Loucy (cell line): ENCODE results near the gene RGS6.

Experiments
- H2AFZ ChIP-seq: fragments of 200-600 bp; sonication (generic); 2 replicates; pipeline ENCODE4 v1.6.0; 2016; ENCODE audit warnings: antibody characterized with exemption, mild to moderate bottlenecking, low read length, moderate library complexity
- H3F3A ChIP-seq: fragments of 200-600 bp; 2 replicates; pipeline ENCODE4 v1.6.0; 2016; ENCODE audit warnings: antibody characterized with exemption, low read depth, mild to moderate bottlenecking
- H3K27me3 ChIP-seq: fragments of 200-600 bp; sonication (generic); 2 replicates; pipeline ENCODE4 v1.6.1; 2014; ENCODE audit warnings: low read length, mild to moderate bottlenecking; ENCODE audit not compliant: insufficient read depth, poor library complexity, severe bottlenecking
- H3K36me3 ChIP-seq: fragments of 200-600 bp; sonication (generic); 2 replicates; pipeline ENCODE4 v1.6.1; 2016; ENCODE audit warnings: low read length; ENCODE audit not compliant: insufficient read depth
- H3K4me1 ChIP-seq: fragments of 200-600 bp; sonication (generic); 2 replicates; pipeline ENCODE4 v1.5.1; 2014; ENCODE audit warnings: low read length, mild to moderate bottlenecking; ENCODE audit not compliant: insufficient read depth, poor library complexity, severe bottlenecking
- H3K4me2 ChIP-seq: fragments of 200-600 bp; sonication (generic); 2 replicates; pipeline ENCODE4 v1.6.0; 2014; ENCODE audit warnings: antibody characterized with exemption, low read length, low read depth, mild to moderate bottlenecking; ENCODE audit not compliant: poor library complexity, severe bottlenecking
- H3K4me3 ChIP-seq: fragments of 200-600 bp; sonication (generic); 2 replicates; pipeline ENCODE4 v1.5.1; 2014; ENCODE audit warnings: low read length, mild to moderate bottlenecking, mixed read lengths; ENCODE audit not compliant: poor library complexity, severe bottlenecking
- H3K79me2 ChIP-seq: fragments of 200-600 bp; sonication (generic); 2 replicates; pipeline ENCODE4 v1.6.1; 2014; ENCODE audit warnings: low read length; ENCODE audit not compliant: insufficient read depth
- H3K9ac ChIP-seq: fragments of 200-600 bp; sonication (generic); 2 replicates; pipeline ENCODE4 v1.6.0; 2014; ENCODE audit warnings: mild to moderate bottlenecking, low read depth, low read length, moderate library complexity; ENCODE audit not compliant: poor library complexity, severe bottlenecking
- H3K9me2 ChIP-seq: fragments of 200-600 bp; sonication (generic); replicated peaks from 2 replicates; pipeline ENCODE4 v1.6.1; 2016; ENCODE audit warnings: low read depth, low read length, mixed read lengths
- H3K9me3 ChIP-seq: fragments of 200-600 bp; sonication (generic); 2 replicates; pipeline ENCODE4 v1.6.1; 2014; ENCODE audit warnings: mild to moderate bottlenecking, antibody characterized with exemption, low read length, low read depth; ENCODE audit not compliant: insufficient read depth
- H4K20me1 ChIP-seq: fragments of 200-600 bp; sonication (generic); 2 replicates; pipeline ENCODE4 v1.6.0; 2014; ENCODE audit warnings: antibody characterized with exemption, low read length, mild to moderate bottlenecking; ENCODE audit not compliant: insufficient read depth, poor library complexity, severe bottlenecking
- EZH2phosphoT487 ChIP-seq: fragments of 200-600 bp; IDR thresholded peaks from 2 replicates; pipeline ENCODE4 v1.6.1; 2018; ENCODE audit warnings: antibody characterized with exemption, mild to moderate bottlenecking, moderate library complexity, borderline replicate concordance
- TF ChIP-seq, protein P1 (sequence below): fragments of 200-600 bp; sonication (generic); conservative IDR thresholded peaks from 2 replicates; pipeline ENCODE4 v1.5.1; 2014; ENCODE audit warnings: mild to moderate bottlenecking, antibody characterized with exemption, low read length

Gene RGS6

DNA sequence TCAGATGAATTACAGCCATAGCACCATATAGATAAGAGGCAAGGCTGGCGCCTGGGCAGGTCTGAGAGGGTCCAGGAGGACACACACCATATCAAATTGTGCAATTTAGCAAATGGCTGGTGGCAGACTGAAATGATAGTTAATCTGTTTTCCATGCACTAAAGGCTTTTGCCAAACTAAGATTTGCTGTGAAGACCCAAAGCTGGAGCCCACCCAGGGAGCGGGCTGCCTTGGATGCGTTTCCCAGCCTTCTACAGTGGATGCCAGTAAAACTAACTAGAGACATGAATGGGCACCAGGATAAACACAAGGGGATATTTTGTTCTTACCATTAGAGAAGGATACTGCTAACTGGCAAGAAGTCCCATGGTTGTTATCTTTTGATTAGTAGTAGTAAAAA, 486.6 kb downstream of the RGS6 start:
- no peak overlapping the region for H3K4me2 ChIP-seq
- H3K9ac ChIP-seq = peak overlapping the region; percentile 41
- no peaks in the 10 kb centered on the region for H3K27me3 ChIP-seq
- TF ChIP-seq, protein P1, sequence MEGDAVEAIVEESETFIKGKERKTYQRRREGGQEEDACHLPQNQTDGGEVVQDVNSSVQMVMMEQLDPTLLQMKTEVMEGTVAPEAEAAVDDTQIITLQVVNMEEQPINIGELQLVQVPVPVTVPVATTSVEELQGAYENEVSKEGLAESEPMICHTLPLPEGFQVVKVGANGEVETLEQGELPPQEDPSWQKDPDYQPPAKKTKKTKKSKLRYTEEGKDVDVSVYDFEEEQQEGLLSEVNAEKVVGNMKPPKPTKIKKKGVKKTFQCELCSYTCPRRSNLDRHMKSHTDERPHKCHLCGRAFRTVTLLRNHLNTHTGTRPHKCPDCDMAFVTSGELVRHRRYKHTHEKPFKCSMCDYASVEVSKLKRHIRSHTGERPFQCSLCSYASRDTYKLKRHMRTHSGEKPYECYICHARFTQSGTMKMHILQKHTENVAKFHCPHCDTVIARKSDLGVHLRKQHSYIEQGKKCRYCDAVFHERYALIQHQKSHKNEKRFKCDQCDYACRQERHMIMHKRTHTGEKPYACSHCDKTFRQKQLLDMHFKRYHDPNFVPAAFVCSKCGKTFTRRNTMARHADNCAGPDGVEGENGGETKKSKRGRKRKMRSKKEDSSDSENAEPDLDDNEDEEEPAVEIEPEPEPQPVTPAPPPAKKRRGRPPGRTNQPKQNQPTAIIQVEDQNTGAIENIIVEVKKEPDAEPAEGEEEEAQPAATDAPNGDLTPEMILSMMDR = no peak
- no peak for TF ChIP-seq EZH2phosphoT487
- peaks cover 10% of the 10 kb centered on the region; the same call in 1 of the 2 replicates for H3K9me3 ChIP-seq
- H3K4me1 ChIP-seq = peaks cover 46% of the 10 kb centered on the region
- H3K36me3 ChIP-seq = no peaks in the 10 kb centered on the region; the same call in 1 of the 2 replicates
- no peak overlapping the region for H2AFZ ChIP-seq
- H4K20me1 ChIP-seq = no peaks in the 10 kb centered on the region
- no peak overlapping the region for H3K4me3 ChIP-seq
- H3K9me2 ChIP-seq = no peaks in the 10 kb centered on the region
- no peaks in the 10 kb centered on the region for H3K79me2 ChIP-seq
- 0 out of 2 replicates have a peak, but pooled peaks cover 5% of the 10 kb centered on the region for H3F3A ChIP-seq

DNA sequence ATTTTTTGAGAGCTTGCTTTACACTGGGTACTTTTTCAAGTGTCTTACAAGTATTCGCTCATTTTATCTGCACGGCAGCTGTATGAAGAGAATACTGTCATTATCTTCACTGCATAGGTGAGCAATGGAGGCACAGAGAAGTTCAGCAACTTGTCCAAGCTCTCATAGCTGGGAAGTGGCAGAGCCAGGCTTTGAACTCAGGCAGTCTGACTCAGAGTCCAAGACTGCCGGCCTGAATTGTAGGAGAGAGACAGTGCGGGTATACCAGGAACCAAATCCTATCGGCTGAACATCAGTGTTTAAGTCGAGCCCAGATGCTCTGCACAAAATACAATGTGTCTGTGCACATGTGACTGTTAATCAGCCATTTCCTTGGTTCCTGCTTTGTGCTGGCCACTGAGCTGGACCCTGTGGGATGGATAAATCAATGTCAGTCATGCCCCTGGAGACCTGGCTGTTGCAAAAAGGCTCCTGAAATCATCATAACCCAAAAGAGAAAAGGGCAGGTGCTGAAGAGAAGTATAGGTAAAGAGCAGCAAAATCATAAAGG, 487.1 kb downstream of the RGS6 start:
- 0 out of 2 replicates have a peak, but pooled peaks cover 5% of the 10 kb centered on the region for H3F3A ChIP-seq
- H3K9me3 ChIP-seq = peaks cover 10% of the 10 kb centered on the region; the same call in 1 of the 2 replicates
- no peak overlapping the region for H3K4me2 ChIP-seq
- no peaks in the 10 kb centered on the region for H3K27me3 ChIP-seq
- H3K4me3 ChIP-seq = no peak overlapping the region
- peak overlapping the region; percentile 6; the same call in 1 of the 2 replicates for H2AFZ ChIP-seq
- peaks cover 46% of the 10 kb centered on the region for H3K4me1 ChIP-seq
- H3K36me3 ChIP-seq = no peaks in the 10 kb centered on the region; the same call in 1 of the 2 replicates
- TF ChIP-seq EZH2phosphoT487 = no peak
- TF ChIP-seq, protein P1 = no peak
- H4K20me1 ChIP-seq = no peaks in the 10 kb centered on the region
- H3K9ac ChIP-seq = peak overlapping the region; percentile 41
- no peaks in the 10 kb centered on the region for H3K79me2 ChIP-seq
- no peaks in the 10 kb centered on the region for H3K9me2 ChIP-seq

- Histone ChIP-seq H3K36me3 (no peaks in the 10 kb centered on the region; the same call in 1 of the 2 replicates), H3K9ac (peak overlapping the region; percentile 41), H3K4me3 (no peak overlapping the region), H3K4me2 (no peak overlapping the region), H3K27me3 (no peaks in the 10 kb centered on the region), H3K79me2 (no peaks in the 10 kb centered on the region), H3K4me1 (peaks cover 46% of the 10 kb centered on the region), H3K9me3 (no peaks in the 10 kb centered on the region), H3F3A (0 out of 2 replicates have a peak, but pooled peaks cover 5% of the 10 kb centered on the region), H2AFZ (no peak overlapping the region), H4K20me1 (no peaks in the 10 kb centered on the region), H3K9me2 (no peaks in the 10 kb centered on the region)
- TF ChIP-seq, protein P1 = peak; percentile 100
- no peak for TF ChIP-seq EZH2phosphoT487
These were observed 488.7 kb downstream of the RGS6 start for GRCh38 chr14:72420749-72421474.
